Vagina (tissue), 2 donors: Measurements from ENCODE around the gene ASB4.

Experiments
- POLR2A ChIP-seq, 2 donors: fragments of 450-650 bp; IDR thresholded peaks; one replicate each; pipeline ENCODE4 v1.6.1; 2017; ENCODE audit warnings: antibody characterized with exemption in 2 of 2, mild to moderate bottlenecking in 2 of 2, moderate library complexity in 2 of 2
- POLR2AphosphoS5 ChIP-seq, 2 donors: sonication (generic); formaldehyde crosslinking; IDR thresholded peaks; one replicate each; pipeline ENCODE4 v1.9.0; 2017; ENCODE audit warnings: antibody characterized with exemption in 2 of 2, mild to moderate bottlenecking in 2 of 2, low read depth in 1 of 2; ENCODE audit not compliant: insufficient read depth in 1 of 2
- TF ChIP-seq, protein P1 (sequence below), 3 experiments: fragments of 450-650 bp in 2 of 3; fragments of 200-600 bp in 1 of 3; sonication (generic) in 1 of 3; IDR thresholded peaks; one replicate each; pipeline ENCODE4 v1.5.1; 2017 to 2019; ENCODE audit warnings: antibody characterized with exemption in 3 of 3, mild to moderate bottlenecking in 2 of 3, moderate library complexity in 2 of 3

- TF ChIP-seq, protein P1, sequence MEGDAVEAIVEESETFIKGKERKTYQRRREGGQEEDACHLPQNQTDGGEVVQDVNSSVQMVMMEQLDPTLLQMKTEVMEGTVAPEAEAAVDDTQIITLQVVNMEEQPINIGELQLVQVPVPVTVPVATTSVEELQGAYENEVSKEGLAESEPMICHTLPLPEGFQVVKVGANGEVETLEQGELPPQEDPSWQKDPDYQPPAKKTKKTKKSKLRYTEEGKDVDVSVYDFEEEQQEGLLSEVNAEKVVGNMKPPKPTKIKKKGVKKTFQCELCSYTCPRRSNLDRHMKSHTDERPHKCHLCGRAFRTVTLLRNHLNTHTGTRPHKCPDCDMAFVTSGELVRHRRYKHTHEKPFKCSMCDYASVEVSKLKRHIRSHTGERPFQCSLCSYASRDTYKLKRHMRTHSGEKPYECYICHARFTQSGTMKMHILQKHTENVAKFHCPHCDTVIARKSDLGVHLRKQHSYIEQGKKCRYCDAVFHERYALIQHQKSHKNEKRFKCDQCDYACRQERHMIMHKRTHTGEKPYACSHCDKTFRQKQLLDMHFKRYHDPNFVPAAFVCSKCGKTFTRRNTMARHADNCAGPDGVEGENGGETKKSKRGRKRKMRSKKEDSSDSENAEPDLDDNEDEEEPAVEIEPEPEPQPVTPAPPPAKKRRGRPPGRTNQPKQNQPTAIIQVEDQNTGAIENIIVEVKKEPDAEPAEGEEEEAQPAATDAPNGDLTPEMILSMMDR (IDR thresholded peaks at IDR 0.05): no peak
- TF ChIP-seq POLR2AphosphoS5 (IDR thresholded peaks at IDR 0.05; ENCODE audit: insufficient read depth in 1 of 2, low read depth in 1 of 2) (no peak), POLR2A (IDR thresholded peaks at IDR 0.05) (no peak)
Observed at GRCh38 chr7:95530881-95531280, 45.1 kb downstream of the ASB4 start.
